Body of pancreas (tissue), 4 donors: ENCODE results near the gene OPA3.

Experiments
- POLR2A ChIP-seq, 3 donors: fragments of 450-650 bp; IDR thresholded peaks; one replicate each; pipeline ENCODE4 v1.6.1; 2016; ENCODE audit warnings: antibody characterized with exemption in 3 of 3, mild to moderate bottlenecking in 2 of 3
- TF ChIP-seq, protein P1 (sequence below), 7 experiments: fragments of 450-650 bp in 4 of 7; fragments of 200-600 bp in 3 of 7; sonication (generic) in 3 of 7; IDR thresholded peaks; one replicate each; pipeline ENCODE4 v1.5.1; 2016 to 2019; ENCODE audit warnings: antibody characterized with exemption in 7 of 7

GRCh38 chr19:45528149-45528743 is 56.4 kb downstream of the OPA3 start:
- TF ChIP-seq POLR2A (IDR thresholded peaks at IDR 0.05) = peak in 1 of 3 donors; percentile 12
- TF ChIP-seq, protein P1, sequence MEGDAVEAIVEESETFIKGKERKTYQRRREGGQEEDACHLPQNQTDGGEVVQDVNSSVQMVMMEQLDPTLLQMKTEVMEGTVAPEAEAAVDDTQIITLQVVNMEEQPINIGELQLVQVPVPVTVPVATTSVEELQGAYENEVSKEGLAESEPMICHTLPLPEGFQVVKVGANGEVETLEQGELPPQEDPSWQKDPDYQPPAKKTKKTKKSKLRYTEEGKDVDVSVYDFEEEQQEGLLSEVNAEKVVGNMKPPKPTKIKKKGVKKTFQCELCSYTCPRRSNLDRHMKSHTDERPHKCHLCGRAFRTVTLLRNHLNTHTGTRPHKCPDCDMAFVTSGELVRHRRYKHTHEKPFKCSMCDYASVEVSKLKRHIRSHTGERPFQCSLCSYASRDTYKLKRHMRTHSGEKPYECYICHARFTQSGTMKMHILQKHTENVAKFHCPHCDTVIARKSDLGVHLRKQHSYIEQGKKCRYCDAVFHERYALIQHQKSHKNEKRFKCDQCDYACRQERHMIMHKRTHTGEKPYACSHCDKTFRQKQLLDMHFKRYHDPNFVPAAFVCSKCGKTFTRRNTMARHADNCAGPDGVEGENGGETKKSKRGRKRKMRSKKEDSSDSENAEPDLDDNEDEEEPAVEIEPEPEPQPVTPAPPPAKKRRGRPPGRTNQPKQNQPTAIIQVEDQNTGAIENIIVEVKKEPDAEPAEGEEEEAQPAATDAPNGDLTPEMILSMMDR (IDR thresholded peaks at IDR 0.05) = no peak
